HepG2 (cell line): ENCODE data around the gene KIFC1. TPM values are rescaled to one million over a fixed set of nuclear protein-coding genes. Genes with fewer than 3 reads are reported as not detected.

Source experiments
- ATAC-seq: fragments of 200-7000 bp; cut with Tn5 transposase; 3 replicates; pipeline ENCODE4 v1.9.1; 2020; ENCODE audit warnings: mild to moderate bottlenecking, moderate library complexity
- BruUV-seq: library from RNA; stranded (reverse); fragments of 400-500 nt; replicated peaks from 2 replicates; lab custom pipeline; 2021; lab: Mats Ljungman, UMichigan
- CTCF ChIA-PET: fragments of 300-600 bp; formaldehyde crosslinking; extraction: SDS; loops from one replicate; lab custom pipeline; 2021; ENCODE audit warnings: low total read pairs, inconsistent platforms, low intra/inter-chr PET ratio; lab: Yijun Ruan, JAX
- POLR2A ChIA-PET: fragments of 350-600 bp; sonication (Branson Sonifier 250); formaldehyde crosslinking; loops from one replicate; lab custom pipeline; 2020; ENCODE audit warnings: antibody characterized with exemption, inconsistent platforms; lab: Yijun Ruan, JAX
- DNase-seq: peaks from one replicate; pipeline ENCODE4 v3.0.0-alpha.2; 2015; ENCODE audit warnings: low spot score
- FAIRE-seq: peaks from 3 replicates; lab custom pipeline; 2011; peaks lifted over from hg19 to GRCh38; lab: Jason Lieb, UNC
- H2AFZ ChIP-seq: one replicate; pipeline ENCODE4 v1.6.1; 2011; ENCODE audit warnings: low read length, inconsistent platforms
- H3K27ac ChIP-seq: fragments of 300-600 bp; 3 replicates; pipeline ENCODE4 v1.8.0; 2011; ENCODE audit warnings: mixed run types, mild to moderate bottlenecking, mixed read lengths, low read length, inconsistent platforms; ENCODE audit not compliant: insufficient read depth; ENCODE audit errors: extremely low read length
- H3K27me3 ChIP-seq, 2 experiments: fragments of 200-600 bp in 1 of 2; 2 replicates in 1 of 2; 3 replicates in 1 of 2; pipeline versions ENCODE4 v1.6.0 to v1.8.0; 2011; ENCODE audit warnings: low read length in 2 of 2, mild to moderate bottlenecking in 2 of 2, moderate library complexity in 2 of 2, inconsistent platforms in 1 of 2; ENCODE audit not compliant: insufficient read depth in 2 of 2, control insufficient read depth in 1 of 2
- H3K36me3 ChIP-seq, 2 experiments: fragments of 200-600 bp in 1 of 2; replicated peaks in 1 of 2; 2 replicates in 1 of 2; 3 replicates in 1 of 2; pipeline versions ENCODE4 v1.5.1 to v1.8.0; 2011; ENCODE audit warnings: low read length in 2 of 2, inconsistent platforms in 1 of 2; ENCODE audit not compliant: insufficient read depth in 2 of 2, control insufficient read depth in 1 of 2
- H3K4me1 ChIP-seq: 2 replicates; pipeline ENCODE4 v1.5.1; 2012; ENCODE audit warnings: low read length, inconsistent platforms; ENCODE audit not compliant: insufficient read depth
- H3K4me2 ChIP-seq: 2 replicates; pipeline ENCODE4 v1.6.0; 2011; ENCODE audit warnings: low read depth, low read length, inconsistent platforms
- H3K4me3 ChIP-seq, 3 experiments: fragments of 200-600 bp in 1 of 3; sonication (generic), shearing (Covaris generic) in 1 of 3; replicated peaks in 1 of 3; 2 replicates each; pipeline ENCODE4 v1.5.1; 2011 to 2016; ENCODE audit warnings: low read length in 3 of 3, inconsistent platforms in 2 of 3, low read depth in 2 of 3, mild to moderate bottlenecking in 2 of 3, control low read depth in 1 of 3, mixed read lengths in 1 of 3; ENCODE audit not compliant: insufficient read depth in 1 of 3
- H3K79me2 ChIP-seq: one replicate; pipeline ENCODE4 v1.6.1; 2011; ENCODE audit warnings: low read length, inconsistent platforms; ENCODE audit not compliant: insufficient read depth
- H3K9ac ChIP-seq: 2 replicates; pipeline ENCODE4 v1.6.0; 2011; ENCODE audit warnings: mild to moderate bottlenecking, low read depth, low read length, inconsistent platforms; ENCODE audit not compliant: insufficient read depth
- H3K9me3 ChIP-seq: 2 replicates; pipeline ENCODE4 v1.5.1; 2012; ENCODE audit warnings: mild to moderate bottlenecking, low read length
- H4K20me1 ChIP-seq: 2 replicates; pipeline ENCODE4 v1.6.0; 2011; ENCODE audit warnings: inconsistent platforms, mild to moderate bottlenecking, low read length, moderate library complexity; ENCODE audit not compliant: insufficient read depth
- ERF ChIP-seq: IDR thresholded peaks from 2 replicates; pipeline ENCODE4 v1.6.1; 2018; ENCODE audit warnings: missing biosample characterization, missing genetic modification reagents
- FOXM1 ChIP-seq: sonication (generic); formaldehyde crosslinking; IDR thresholded peaks from 2 replicates; pipeline ENCODE4 v1.5.0; 2020; ENCODE audit warnings: missing genetic modification reagents
- HOXA7 ChIP-seq: sonication (generic); formaldehyde crosslinking; IDR thresholded peaks from 2 replicates; pipeline ENCODE4 v1.8.1; 2022; ENCODE audit warnings: mild to moderate bottlenecking, missing genetic modification reagents, moderate library complexity
- SMAD1 ChIP-seq: sonication (generic); formaldehyde crosslinking; IDR thresholded peaks from 2 replicates; pipeline ENCODE4 v1.4.0; 2020; ENCODE audit warnings: missing genetic modification reagents, low read depth, mild to moderate bottlenecking, borderline replicate concordance
- SMAD9 ChIP-seq: sonication (generic); formaldehyde crosslinking; IDR thresholded peaks from 2 replicates; pipeline ENCODE4 v1.5.1; 2020; ENCODE audit warnings: mild to moderate bottlenecking, missing genetic modification reagents
- U2AF1 ChIP-seq: fragments of 200-400 bp; formaldehyde crosslinking; optimal IDR thresholded peaks from 2 replicates; pipeline ENCODE3; 2017; ENCODE audit warnings: mild to moderate bottlenecking, low read depth, low read length
- ZIK1 ChIP-seq: sonication (generic); formaldehyde crosslinking; IDR thresholded peaks from 2 replicates; pipeline ENCODE4 v1.5.0; 2020; ENCODE audit warnings: mild to moderate bottlenecking, low read depth, missing genetic modification reagents, borderline replicate concordance
- ZNF468 ChIP-seq: sonication (generic); formaldehyde crosslinking; IDR thresholded peaks from 2 replicates; pipeline ENCODE4 v1.8.0; 2022; ENCODE audit warnings: mild to moderate bottlenecking, moderate library complexity, missing genetic modification reagents
- ZNF570 ChIP-seq: sonication (generic); formaldehyde crosslinking; IDR thresholded peaks from 2 replicates; pipeline ENCODE4 v1.4.0; 2020; ENCODE audit warnings: mild to moderate bottlenecking, missing genetic modification reagents, borderline replicate concordance
- ZNF605 ChIP-seq: sonication (generic); formaldehyde crosslinking; IDR thresholded peaks from 2 replicates; pipeline ENCODE4 v1.8.0; 2022; ENCODE audit warnings: mild to moderate bottlenecking, missing genetic modification reagents
- ZNF781 ChIP-seq: sonication (generic); formaldehyde crosslinking; IDR thresholded peaks from 2 replicates; pipeline ENCODE4 v1.5.1; 2020; ENCODE audit warnings: borderline replicate concordance, mild to moderate bottlenecking, missing genetic modification reagents; ENCODE audit errors: not compliant biosample characterization
- ZNF850 ChIP-seq: sonication (generic); formaldehyde crosslinking; conservative IDR thresholded peaks from 2 replicates; pipeline ENCODE4 v1.9.0; 2021; ENCODE audit warnings: mild to moderate bottlenecking, missing genetic modification reagents
- WGBS: methylation state at CpG from one replicate; pipeline ENCODE4 v1.1.6; 2017; ENCODE audit warnings: low lambda C conversion rate; 5-methylcytosine and 5-hydroxymethylcytosine counted together
- in situ Hi-C: cut with HindIII; loops from 2 replicates; pipeline ENCODE4 v1.10.0; 2017; ENCODE audit warnings: low pct_unique_long_range_greater_than_20kb; ENCODE audit not compliant: extremely low pct_ligation_motif_present
- intact Hi-C: fragments of 100-400 bp; cut with micrococcal nuclease; formaldehyde crosslinking; loops from one replicate; pipeline ENCODE4 v1.10.0; 2022; ENCODE audit not compliant: unreplicated experiment
- polyA plus RNA-seq, 8 experiments: library from polyadenylated mRNA; depleted of rRNA in 3 of 8; stranded (reverse) in 7 of 8; unstranded in 1 of 8; fragments of >200 nt; fragmentation: Illumina TruSeq in 4 of 8; extraction: Trizol in 4 of 8; gene quantifications; 2 replicates each; pipeline versions ENCODE4 v1.2.1 to v1.2.3, GENCODE V29; 2011 to 2016; ENCODE audit warnings: low read depth in 4 of 8, missing spikeins in 1 of 8, mixed read lengths in 1 of 8; ENCODE audit not compliant: insufficient read depth in 1 of 8
- total RNA-seq, 5 experiments: library from RNA; depleted of rRNA; stranded (reverse); fragments of >200 nt; fragmentation: Illumina TruSeq; extraction: Trizol; gene quantifications; 2 replicates each; pipeline ENCODE4 v1.2.3, GENCODE V29; 2016; ENCODE audit warnings: low read depth in 1 of 5
- TF ChIP-seq, protein P1 (sequence below), 2 experiments: fragments of 450-650 bp in 1 of 2; sonication (generic) in 1 of 2; formaldehyde crosslinking in 1 of 2; IDR thresholded peaks; 2 replicates each; pipeline versions ENCODE4 v1.6.1 to v1.8.0; 2016 to 2022; ENCODE audit warnings: antibody characterized with exemption in 1 of 2, mild to moderate bottlenecking in 1 of 2, missing genetic modification reagents in 1 of 2
- TF ChIP-seq, protein P2 (sequence below): sonication (generic); formaldehyde crosslinking; IDR thresholded peaks from 2 replicates; pipeline ENCODE4 v1.4.0; 2020; ENCODE audit warnings: mild to moderate bottlenecking, missing genetic modification reagents

KIFC1 gene
- total and polyA plus RNA-seq, 2 of the 13 experiments (the other 11 are each of a cell fraction or from before 2014, with no cell fraction given), result 25.0 to 45.5 TPM

- Histone ChIP-seq H3K27ac (no peak overlapping the region), H3K9ac (no peak overlapping the region), H4K20me1 (no peaks in the 10 kb centered on the region), H3K4me3 (no peak overlapping the region), H3K79me2 (no peaks in the 10 kb centered on the region), H3K4me2 (no peak overlapping the region), H2AFZ (no peak overlapping the region), H3K36me3 (peaks cover 0 to 2% of the 10 kb centered on the region in 2 experiments; a peak in 1 of 5 replicates), H3K4me1 (no peaks in the 10 kb centered on the region), H3K27me3 (no peaks in the 10 kb centered on the region), H3K9me3 (no peaks in the 10 kb centered on the region)
- no TSS peak for BruUV-seq
- no peak for DNase-seq
- ChIA-PET CTCF (no interaction called here), POLR2A (interaction anchor here (1.1 to 1.6 kb wide), 2 partner anchors 10 to 13 kb away, joined by 5 read pairs; partner anchors contain the start of gene ZBTB9)
- no peak for ATAC-seq
- WGBS, result 79% methylated on average over 19 of the region's 19 CpGs
- FAIRE-seq, result no peak
- in situ Hi-C loops (no loop called here), intact Hi-C loops (no loop called here)
- TF ChIP-seq ZNF570 (CRISPR knock-in tag) (no peak), SMAD9 (CRISPR knock-in tag) (no peak), SMAD1 (CRISPR knock-in tag) (no peak), ZNF781 (no peak), U2AF1 (no peak), FOXM1 (CRISPR knock-in tag) (no peak), ZNF468 (CRISPR knock-in tag) (no peak), ZNF850 (CRISPR knock-in tag) (no peak), HOXA7 (CRISPR knock-in tag) (no peak), ERF (CRISPR knock-in tag) (no peak), ZIK1 (CRISPR knock-in tag) (no peak), ZNF605 (no peak)
- TF ChIP-seq, protein P1, sequence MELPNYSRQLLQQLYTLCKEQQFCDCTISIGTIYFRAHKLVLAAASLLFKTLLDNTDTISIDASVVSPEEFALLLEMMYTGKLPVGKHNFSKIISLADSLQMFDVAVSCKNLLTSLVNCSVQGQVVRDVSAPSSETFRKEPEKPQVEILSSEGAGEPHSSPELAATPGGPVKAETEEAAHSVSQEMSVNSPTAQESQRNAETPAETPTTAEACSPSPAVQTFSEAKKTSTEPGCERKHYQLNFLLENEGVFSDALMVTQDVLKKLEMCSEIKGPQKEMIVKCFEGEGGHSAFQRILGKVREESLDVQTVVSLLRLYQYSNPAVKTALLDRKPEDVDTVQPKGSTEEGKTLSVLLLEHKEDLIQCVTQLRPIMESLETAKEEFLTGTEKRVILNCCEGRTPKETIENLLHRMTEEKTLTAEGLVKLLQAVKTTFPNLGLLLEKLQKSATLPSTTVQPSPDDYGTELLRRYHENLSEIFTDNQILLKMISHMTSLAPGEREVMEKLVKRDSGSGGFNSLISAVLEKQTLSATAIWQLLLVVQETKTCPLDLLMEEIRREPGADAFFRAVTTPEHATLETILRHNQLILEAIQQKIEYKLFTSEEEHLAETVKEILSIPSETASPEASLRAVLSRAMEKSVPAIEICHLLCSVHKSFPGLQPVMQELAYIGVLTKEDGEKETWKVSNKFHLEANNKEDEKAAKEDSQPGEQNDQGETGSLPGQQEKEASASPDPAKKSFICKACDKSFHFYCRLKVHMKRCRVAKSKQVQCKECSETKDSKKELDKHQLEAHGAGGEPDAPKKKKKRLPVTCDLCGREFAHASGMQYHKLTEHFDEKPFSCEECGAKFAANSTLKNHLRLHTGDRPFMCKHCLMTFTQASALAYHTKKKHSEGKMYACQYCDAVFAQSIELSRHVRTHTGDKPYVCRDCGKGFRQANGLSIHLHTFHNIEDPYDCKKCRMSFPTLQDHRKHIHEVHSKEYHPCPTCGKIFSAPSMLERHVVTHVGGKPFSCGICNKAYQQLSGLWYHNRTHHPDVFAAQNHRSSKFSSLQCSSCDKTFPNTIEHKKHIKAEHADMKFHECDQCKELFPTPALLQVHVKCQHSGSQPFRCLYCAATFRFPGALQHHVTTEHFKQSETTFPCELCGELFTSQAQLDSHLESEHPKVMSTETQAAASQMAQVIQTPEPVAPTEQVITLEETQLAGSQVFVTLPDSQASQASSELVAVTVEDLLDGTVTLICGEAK (IDR thresholded peaks at IDR 0.05), result no peak
- TF ChIP-seq, protein P1 (CRISPR knock-in tag; IDR thresholded peaks at IDR 0.05), result no peak
- TF ChIP-seq, protein P2, sequence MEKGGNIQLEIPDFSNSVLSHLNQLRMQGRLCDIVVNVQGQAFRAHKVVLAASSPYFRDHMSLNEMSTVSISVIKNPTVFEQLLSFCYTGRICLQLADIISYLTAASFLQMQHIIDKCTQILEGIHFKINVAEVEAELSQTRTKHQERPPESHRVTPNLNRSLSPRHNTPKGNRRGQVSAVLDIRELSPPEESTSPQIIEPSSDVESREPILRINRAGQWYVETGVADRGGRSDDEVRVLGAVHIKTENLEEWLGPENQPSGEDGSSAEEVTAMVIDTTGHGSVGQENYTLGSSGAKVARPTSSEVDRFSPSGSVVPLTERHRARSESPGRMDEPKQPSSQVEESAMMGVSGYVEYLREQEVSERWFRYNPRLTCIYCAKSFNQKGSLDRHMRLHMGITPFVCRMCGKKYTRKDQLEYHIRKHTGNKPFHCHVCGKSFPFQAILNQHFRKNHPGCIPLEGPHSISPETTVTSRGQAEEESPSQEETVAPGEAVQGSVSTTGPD (CRISPR knock-in tag), result no peak
These were observed 49.2 kb downstream of the KIFC1 start for GRCh38 chr6:33440649-33441309.
